Upper lobe of left lung (tissue), 4 donors: ENCODE results near the gene TNFRSF6B.

ENCODE experiments used
- POLR2AphosphoS5 ChIP-seq, 2 donors: sonication (generic); formaldehyde crosslinking; IDR thresholded peaks; one replicate each; pipeline ENCODE4 v1.5.1; 2017; ENCODE audit warnings: antibody characterized with exemption in 2 of 2
- TF ChIP-seq, protein P1 (sequence below), 6 experiments: fragments of 450-650 bp in 4 of 6; fragments of 200-600 bp in 2 of 6; sonication (generic) in 2 of 6; IDR thresholded peaks; one replicate each; pipeline ENCODE4 v1.5.1; 2016 to 2019; ENCODE audit warnings: antibody characterized with exemption in 6 of 6

DNA sequence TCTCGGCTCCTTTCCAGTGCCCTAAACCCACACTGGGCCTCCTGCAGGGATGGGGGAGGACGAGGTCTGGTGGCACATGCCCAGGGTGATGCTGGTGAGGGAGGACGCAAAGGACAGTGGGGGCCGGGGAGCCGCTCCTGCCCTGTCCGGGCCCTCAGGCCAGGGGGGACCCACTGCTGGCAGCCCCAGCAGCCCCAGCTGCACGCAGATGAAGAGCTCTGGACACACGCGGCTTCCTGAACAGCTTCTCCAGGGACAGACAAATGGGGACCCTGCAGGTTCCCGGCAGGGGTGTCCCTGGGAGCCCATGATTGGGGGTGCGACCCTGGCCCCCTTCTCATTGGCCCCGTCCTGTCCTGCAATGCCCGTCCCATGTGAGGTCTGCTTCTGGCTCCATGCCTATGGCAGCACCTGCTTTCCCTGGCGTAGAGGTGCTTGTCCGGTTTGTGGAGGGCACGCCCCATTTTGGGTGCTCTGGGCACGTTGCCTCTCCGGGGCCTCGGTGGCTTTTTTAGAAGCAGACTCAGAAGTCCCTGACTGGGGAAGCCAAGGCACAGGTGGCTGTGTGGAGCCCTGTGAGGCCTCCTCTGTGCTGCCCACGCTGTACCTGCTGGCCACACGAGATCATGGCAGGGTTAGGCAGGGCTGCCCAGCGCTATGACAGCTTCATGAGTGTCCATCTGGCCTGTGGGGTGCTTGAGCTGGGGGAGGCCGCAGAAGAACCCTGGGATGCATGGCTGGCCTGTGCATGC is 15.4 kb upstream of the TNFRSF6B start:
- no peak for TF ChIP-seq POLR2AphosphoS5 (IDR thresholded peaks at IDR 0.05)
- TF ChIP-seq, protein P1, sequence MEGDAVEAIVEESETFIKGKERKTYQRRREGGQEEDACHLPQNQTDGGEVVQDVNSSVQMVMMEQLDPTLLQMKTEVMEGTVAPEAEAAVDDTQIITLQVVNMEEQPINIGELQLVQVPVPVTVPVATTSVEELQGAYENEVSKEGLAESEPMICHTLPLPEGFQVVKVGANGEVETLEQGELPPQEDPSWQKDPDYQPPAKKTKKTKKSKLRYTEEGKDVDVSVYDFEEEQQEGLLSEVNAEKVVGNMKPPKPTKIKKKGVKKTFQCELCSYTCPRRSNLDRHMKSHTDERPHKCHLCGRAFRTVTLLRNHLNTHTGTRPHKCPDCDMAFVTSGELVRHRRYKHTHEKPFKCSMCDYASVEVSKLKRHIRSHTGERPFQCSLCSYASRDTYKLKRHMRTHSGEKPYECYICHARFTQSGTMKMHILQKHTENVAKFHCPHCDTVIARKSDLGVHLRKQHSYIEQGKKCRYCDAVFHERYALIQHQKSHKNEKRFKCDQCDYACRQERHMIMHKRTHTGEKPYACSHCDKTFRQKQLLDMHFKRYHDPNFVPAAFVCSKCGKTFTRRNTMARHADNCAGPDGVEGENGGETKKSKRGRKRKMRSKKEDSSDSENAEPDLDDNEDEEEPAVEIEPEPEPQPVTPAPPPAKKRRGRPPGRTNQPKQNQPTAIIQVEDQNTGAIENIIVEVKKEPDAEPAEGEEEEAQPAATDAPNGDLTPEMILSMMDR (IDR thresholded peaks at IDR 0.05) = no peak
